HL-60 (cell line): ENCODE results near the gene CYTIP.

Experiments used
- DNase-seq, 2 experiments: peaks; one replicate each; pipeline ENCODE4 v3.0.0-alpha.2; 2010 to 2020; ENCODE audit warnings: low read depth in 1 of 2, low spot score in 1 of 2
- H3K27ac ChIP-seq: fragments of 250-450 bp; sonication (Bioruptor Pico); replicated peaks from 2 replicates; pipeline ENCODE4 v1.5.1; 2020; ENCODE audit warnings: mild to moderate bottlenecking, moderate library complexity
- H3K27me3 ChIP-seq: fragments of 250-450 bp; sonication (Bioruptor Pico); 2 replicates; pipeline ENCODE4 v1.5.1; 2021; ENCODE audit warnings: mild to moderate bottlenecking, moderate library complexity; ENCODE audit not compliant: insufficient read depth, poor library complexity, severe bottlenecking
- H3K4me3 ChIP-seq: replicated peaks from 2 replicates; pipeline ENCODE4 v1.5.1; 2011; ENCODE audit warnings: mild to moderate bottlenecking, control low read depth, low read length; ENCODE audit not compliant: insufficient read depth
- CTCF ChIP-seq: IDR thresholded peaks from one replicate; pipeline ENCODE4 v1.5.1; 2011; ENCODE audit warnings: low read length, control low read depth, inconsistent platforms; ENCODE audit not compliant: insufficient read depth
- GABPA ChIP-seq: IDR thresholded peaks from 2 replicates; pipeline ENCODE4 v1.6.1; 2012; ENCODE audit warnings: low read depth
- POLR2AphosphoS5 ChIP-seq: IDR thresholded peaks from 2 replicates; pipeline ENCODE4 v1.6.1; 2012; ENCODE audit warnings: low read depth
- REST ChIP-seq: IDR thresholded peaks from 2 replicates; pipeline ENCODE4 v1.6.1; 2012; ENCODE audit warnings: low read depth; ENCODE audit not compliant: insufficient replicate concordance
- SPI1 ChIP-seq: IDR thresholded peaks from 2 replicates; pipeline ENCODE4 v1.6.1; 2012; ENCODE audit warnings: low read depth, mild to moderate bottlenecking, borderline replicate concordance

CYTIP gene

GRCh38 chr2:157471078-157471477 is 27.2 kb upstream of the CYTIP start:
- no peak overlapping the region for H3K4me3 ChIP-seq
- no peak for DNase-seq
- no peaks in the 10 kb centered on the region for H3K27me3 ChIP-seq
- TF ChIP-seq REST (no peak), GABPA (no peak), POLR2AphosphoS5 (no peak), CTCF (no peak), SPI1 (no peak)
- no peak overlapping the region for H3K27ac ChIP-seq

- TF ChIP-seq SPI1 (no peak), REST (no peak), GABPA (no peak), POLR2AphosphoS5 (no peak), CTCF (no peak)
- Histone ChIP-seq H3K4me3 (no peak overlapping the region), H3K27me3 (no peaks in the 10 kb centered on the region), H3K27ac (peak overlapping the region; percentile 95)
- DNase-seq = no peak
Measured at GRCh38 chr2:157470321-157470720, 26.4 kb upstream of the CYTIP start.

GRCh38 chr2:157469726-157470125 is 25.8 kb upstream of the CYTIP start:
- TF ChIP-seq POLR2AphosphoS5 = no peak
- TF ChIP-seq REST = no peak
- no peak for TF ChIP-seq CTCF
- no peak for TF ChIP-seq GABPA
- no peak for TF ChIP-seq SPI1
- Histone ChIP-seq H3K27ac (peak overlapping the region; percentile 95), H3K4me3 (no peak overlapping the region), H3K27me3 (no peaks in the 10 kb centered on the region)
- no peak for DNase-seq
